ENCODE results near the gene DAZ2.
"Not testable (repeated sequence)": the region's sequence is repeated elsewhere in the genome, so short reads cannot be mapped to it uniquely, and the experiment has no call there.

The DAZ2 gene

GRCh38 chrY:23219233-23219632, at the start of gene DAZ2:
DAZ2 (plus strand) TSS chrY:23219533; CDS start chrY:23219741, 208 bp downstream.
- not testable (repeated sequence) for H3K4me3 ChIP-seq (ENCODE audit: low read length)

GRCh38 chrY:23198908-23199307, 20.4 kb upstream of the DAZ2 start, which contains the start of gene DAZ1:
DAZ1 (minus strand) TSS chrY:23199008; CDS start chrY:23198800, 208 bp downstream.
- not testable (repeated sequence) for H3K4me3 ChIP-seq (ENCODE audit: low read length)

- not testable (repeated sequence) for H3K4me3 ChIP-seq (ENCODE audit: low read length)
Measured at GRCh38 chrY:23207455-23207854, 11.9 kb upstream of the DAZ2 start.

GRCh38 chrY:23209802-23210495, 9.4 kb upstream of the DAZ2 start:
- not testable (repeated sequence) for H3K4me3 ChIP-seq (ENCODE audit: low read length)

- H3K4me3 ChIP-seq (ENCODE audit: low read length) = not testable (repeated sequence)
Measured at GRCh38 chrY:23210681-23211080, 8.7 kb upstream of the DAZ2 start.
